GM10248 (cell line): ENCODE results near the gene RHEB.

Source experiments
- CTCF ChIA-PET: fragments of 300-600 bp; sonication (Branson Sonifier 250); formaldehyde crosslinking; extraction: SDS; loops from one replicate; lab custom pipeline; 2021; ENCODE audit warnings: antibody characterized with exemption; lab: Yijun Ruan, JAX
- POLR2A ChIA-PET: fragments of 350-650 bp; sonication (Branson Sonifier 250); formaldehyde crosslinking; extraction: SDS; loops from one replicate; lab custom pipeline; 2020; ENCODE audit warnings: antibody characterized with exemption; lab: Yijun Ruan, JAX
- DNase-seq: peaks from one replicate; pipeline ENCODE4 v3.0.0; 2012; ENCODE audit errors: extremely low spot score
- CTCF ChIP-seq: IDR thresholded peaks from 2 replicates; pipeline ENCODE4 v1.5.1; 2012; ENCODE audit warnings: mild to moderate bottlenecking, low read depth; ENCODE audit errors: extremely low read depth, missing control alignments, control extremely low read depth

The RHEB gene

GRCh38 chr7:151518947-151519764, 539 bp downstream of the RHEB start:
- DNase-seq, result peak; percentile 62
- POLR2A ChIA-PET, result interaction anchor here (1.6 kb wide), 1 partner anchor 19 kb away, joined by 5 read pairs; no protein-coding TSS in a partner anchor
- CTCF ChIA-PET, result interaction anchor here (1.0 to 2.2 kb wide), 3 partner anchors 21 to 113 kb away, joined by 3 to 6 read pairs (median 5); no protein-coding TSS in a partner anchor

DNA sequence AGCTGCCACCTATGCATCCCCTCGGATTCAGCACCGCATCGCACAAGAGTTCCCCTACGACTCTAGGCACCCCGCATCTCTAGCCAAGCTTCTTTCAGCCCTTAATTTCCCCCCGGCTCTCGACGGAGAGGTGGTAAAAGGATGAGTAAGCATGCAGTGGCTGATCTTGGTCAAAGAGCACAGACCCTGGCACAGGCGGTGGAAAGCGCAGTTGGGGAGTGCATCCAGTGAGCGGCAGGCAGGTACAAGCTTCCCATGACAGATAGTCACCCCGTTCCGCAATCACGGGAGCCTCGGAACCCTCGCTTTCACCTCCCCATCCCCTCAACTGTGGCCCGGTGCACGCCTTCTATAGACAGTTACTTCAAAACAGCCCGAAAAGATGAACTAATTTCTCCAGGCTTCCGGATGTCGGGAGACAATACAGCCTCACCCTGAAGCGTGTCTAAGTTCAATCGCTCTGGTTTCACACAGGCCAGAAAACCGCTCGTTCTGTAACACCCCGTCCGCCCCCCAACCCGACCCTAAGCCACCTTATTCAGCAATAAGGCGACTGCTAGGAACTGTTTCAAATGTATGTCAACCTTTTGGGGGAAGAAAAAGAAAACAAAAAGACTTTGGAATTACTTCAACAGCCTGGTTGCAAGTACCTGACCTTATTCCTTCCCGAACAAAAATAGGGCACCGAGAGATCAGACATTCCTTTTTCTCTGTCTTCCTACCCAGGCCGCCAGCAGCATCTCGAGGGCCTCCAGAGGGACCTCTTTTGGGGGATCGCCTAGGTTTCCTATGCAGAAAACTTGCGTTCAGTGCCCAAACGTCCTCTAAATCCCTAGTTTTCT, 1.4 kb downstream of the RHEB start:
- no peak for TF ChIP-seq CTCF
- DNase-seq, result no peak
- ChIA-PET CTCF (interaction anchor here (0.8 to 2.6 kb wide), 5 partner anchors 10 to 241 kb away, joined by 3 to 8 read pairs (median 6); no protein-coding TSS in a partner anchor), POLR2A (interaction anchor here (0.6 to 0.7 kb wide), 6 partner anchors 10 to 873 kb away, joined by 3 to 7 read pairs (median 4); no protein-coding TSS in a partner anchor)

More at GRCh38 chr7:151518947-151519764, 539 bp downstream of the RHEB start:
- TF ChIP-seq CTCF, result peak; percentile 46

DNA sequence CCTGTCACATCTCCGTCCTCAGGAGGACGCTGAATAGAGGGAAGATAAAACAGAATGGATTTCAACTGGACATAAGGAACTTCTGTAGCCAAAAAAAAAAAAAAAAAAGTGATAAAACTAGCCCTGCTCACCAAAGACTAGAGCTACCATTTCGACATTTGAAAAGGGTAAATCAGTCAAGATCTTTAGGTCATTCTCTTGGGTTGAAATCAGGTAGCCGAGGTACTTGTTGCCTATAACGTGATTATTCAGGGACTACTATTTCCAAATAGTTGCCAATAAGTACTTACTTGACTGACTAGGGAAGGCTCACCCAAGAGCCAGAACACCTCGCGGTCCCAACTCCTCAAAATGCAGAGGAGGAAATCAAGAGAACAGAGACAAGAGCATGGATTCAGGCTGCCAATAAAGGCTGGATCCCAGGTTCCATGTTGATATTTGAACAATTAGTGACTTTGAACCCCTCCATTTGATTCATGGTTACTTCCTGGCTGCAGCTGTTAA, 2.0 kb downstream of the RHEB start:
- CTCF ChIA-PET, result interaction anchor here (0.8 to 2.6 kb wide), 4 partner anchors 9 to 241 kb away, joined by 3 to 8 read pairs (median 6); no protein-coding TSS in a partner anchor
- DNase-seq, result no peak
- POLR2A ChIA-PET, result interaction anchor here (0.6 to 0.7 kb wide), 6 partner anchors 10 to 873 kb away, joined by 3 to 7 read pairs (median 4); no protein-coding TSS in a partner anchor
- TF ChIP-seq CTCF, result no peak

DNA sequence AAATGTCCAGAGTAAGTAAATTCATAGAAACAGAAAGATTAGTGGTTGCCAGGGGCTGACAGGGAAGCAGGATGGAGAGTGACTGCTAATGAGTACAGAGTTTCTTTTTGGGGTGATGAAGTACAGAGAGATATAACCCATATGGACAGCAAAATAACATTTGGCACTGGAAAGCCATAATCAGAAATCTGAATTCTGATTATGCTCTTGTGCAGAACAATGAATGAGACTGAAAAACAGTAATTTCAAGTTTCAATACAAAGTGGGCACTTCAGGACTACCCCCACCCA, 4.5 kb downstream of the RHEB start:
- no peak for DNase-seq
- TF ChIP-seq CTCF, result no peak
- ChIA-PET CTCF (interaction anchor here (1.3 kb wide), 1 partner anchor 117 kb away, joined by 3 read pairs; no protein-coding TSS in a partner anchor), POLR2A (no interaction called here)

GRCh38 chr7:151514461-151515275, 5.0 kb downstream of the RHEB start:
- DNase-seq, result no peak
- POLR2A ChIA-PET, result no interaction called here
- CTCF ChIA-PET, result interaction anchor here (0.7 to 1.3 kb wide), 3 partner anchors 10 to 67 kb away, joined by 3 read pairs; no protein-coding TSS in a partner anchor
- TF ChIP-seq CTCF, result no peak

GRCh38 chr7:151513133-151513532, 6.6 kb downstream of the RHEB start:
- ChIA-PET POLR2A (no interaction called here), CTCF (interaction anchor here (0.8 to 1.5 kb wide), 5 partner anchors 12 to 145 kb away, joined by 3 to 4 read pairs (median 3); no protein-coding TSS in a partner anchor)
- TF ChIP-seq CTCF, result no peak
- DNase-seq, result no peak
